Suprapubic skin (tissue), 4 donors: ENCODE data around the gene IQCE. TPM values are rescaled to one million over a fixed set of nuclear protein-coding genes. Genes with fewer than 3 reads are reported as not detected.

Experiments
- DNase-seq, 2 donors: peaks; one replicate each; pipeline ENCODE4 v3.0.0-alpha.2; 2019; ENCODE audit warnings: low spot score in 2 of 2
- H3K27ac ChIP-seq: fragments of 200-600 bp; sonication (generic); one replicate; pipeline ENCODE4 v1.5.1; 2019
- H3K27me3 ChIP-seq: fragments of 200-600 bp; sonication (generic); one replicate; pipeline ENCODE4 v1.5.1; 2019
- H3K36me3 ChIP-seq: fragments of 200-600 bp; sonication (generic); one replicate; pipeline ENCODE4 v1.5.1; 2019
- H3K4me1 ChIP-seq: fragments of 200-600 bp; sonication (generic); one replicate; pipeline ENCODE4 v1.5.1; 2019
- H3K4me3 ChIP-seq: fragments of 200-600 bp; sonication (generic); one replicate; pipeline ENCODE4 v1.5.1; 2019; ENCODE audit warnings: mild to moderate bottlenecking
- H3K9me3 ChIP-seq: fragments of 200-600 bp; sonication (generic); one replicate; pipeline ENCODE4 v1.5.1; 2019
- CTCF ChIP-seq, 2 donors: fragments of 200-600 bp in 1 of 2; fragments of 450-650 bp in 1 of 2; sonication (generic) in 1 of 2; IDR thresholded peaks; one replicate each; pipeline ENCODE4 v1.5.1; 2016 to 2019; ENCODE audit warnings: antibody characterized with exemption in 2 of 2, mild to moderate bottlenecking in 1 of 2, moderate library complexity in 1 of 2
- EP300 ChIP-seq: sonication (generic); formaldehyde crosslinking; IDR thresholded peaks from one replicate; pipeline ENCODE4 v1.6.1; 2017; ENCODE audit warnings: antibody characterized with exemption
- POLR2A ChIP-seq, 2 donors: fragments of 450-650 bp; IDR thresholded peaks; one replicate each; pipeline ENCODE4 v1.6.1; 2017; ENCODE audit warnings: antibody characterized with exemption in 2 of 2, mild to moderate bottlenecking in 2 of 2, moderate library complexity in 2 of 2
- POLR2AphosphoS5 ChIP-seq, 3 donors: sonication (generic); formaldehyde crosslinking; IDR thresholded peaks; one replicate each; pipeline ENCODE4 v1.6.1; 2017; ENCODE audit warnings: antibody characterized with exemption in 3 of 3
- WGBS: methylation state at CpG from one replicate; pipeline ENCODE4 v1.1.5; 2018; 5-methylcytosine and 5-hydroxymethylcytosine counted together
- total RNA-seq, 4 donors: library from RNA; depleted of rRNA; stranded (reverse); fragments of >200 nt; gene quantifications; one replicate each; pipeline ENCODE4 v1.1.0, GENCODE V29; 2016

The IQCE gene
- total RNA-seq, 4 donors from 2014 or later = 10.1 to 18.8 (median 15.7) TPM

DNA sequence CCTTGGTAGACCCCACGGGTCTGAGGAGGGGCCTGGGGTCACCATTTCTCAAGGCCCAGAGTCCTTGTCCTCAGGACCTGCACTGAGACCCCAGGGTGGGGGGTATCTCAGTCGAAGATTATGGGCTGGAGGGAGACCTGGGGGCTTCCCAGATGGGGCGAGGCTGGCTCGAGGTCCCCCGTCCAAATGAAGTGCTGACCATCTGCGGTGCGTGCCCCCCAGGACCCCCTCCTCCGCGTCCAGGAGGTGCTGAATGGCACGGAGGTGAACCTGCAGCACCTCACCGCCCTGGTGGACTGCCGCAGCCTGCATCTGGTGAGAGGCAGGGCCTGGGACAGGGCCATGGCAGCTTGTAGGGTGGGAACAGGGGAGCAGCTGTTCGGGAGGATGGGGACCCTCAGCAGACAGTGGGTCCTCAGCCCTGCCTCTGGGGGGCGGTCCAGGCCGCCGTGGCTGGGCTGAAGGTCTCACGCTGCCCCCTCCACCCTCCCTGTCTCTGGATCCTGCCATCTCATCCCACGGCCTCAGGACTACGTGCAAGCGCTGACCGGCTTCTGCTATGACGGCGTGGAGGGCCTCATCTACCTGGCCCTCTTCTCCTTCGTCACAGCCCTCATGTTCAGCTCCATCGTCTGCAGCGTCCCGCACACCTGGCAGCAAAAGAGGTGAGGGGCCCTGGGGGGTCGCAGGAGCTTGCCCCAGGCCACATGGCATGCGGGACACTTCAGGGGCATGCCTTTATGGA is 97.3 kb downstream of the IQCE start:
- WGBS = 96% methylated on average over 13 of the region's 29 CpGs
- H3K36me3 ChIP-seq = peaks cover 57% of the 10 kb centered on the region
- H3K4me3 ChIP-seq = no peak overlapping the region
- no peaks in the 10 kb centered on the region for H3K9me3 ChIP-seq
- no peaks in the 10 kb centered on the region for H3K27me3 ChIP-seq
- no peak for TF ChIP-seq CTCF (IDR thresholded peaks at IDR 0.05)
- no peak for TF ChIP-seq EP300
- no peak for TF ChIP-seq POLR2AphosphoS5 (IDR thresholded peaks at IDR 0.05)
- TF ChIP-seq POLR2A (IDR thresholded peaks at IDR 0.05) = no peak
- H3K27ac ChIP-seq = no peak overlapping the region
- no peak for DNase-seq
- H3K4me1 ChIP-seq = peaks cover 11% of the 10 kb centered on the region

DNA sequence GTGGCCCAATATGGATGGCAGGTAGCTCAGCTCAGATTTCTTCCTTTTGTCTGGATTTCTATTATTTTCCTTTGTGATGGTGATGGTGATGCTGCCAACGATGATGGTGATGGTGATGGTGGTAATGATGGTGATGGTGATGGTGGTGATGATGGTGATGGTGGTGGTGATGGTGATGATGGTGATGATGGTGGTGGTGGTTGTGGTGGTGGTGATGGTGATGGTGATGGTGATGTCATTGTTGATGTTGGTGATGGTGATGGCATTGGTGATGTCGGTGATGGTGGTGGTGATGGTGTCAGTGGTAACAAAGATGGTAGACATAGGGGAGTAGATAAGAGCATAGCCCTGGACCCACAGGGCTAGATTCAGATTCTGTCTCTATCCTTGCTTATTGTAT is 98.4 kb downstream of the IQCE start:
- Histone ChIP-seq H3K4me3 (no peak overlapping the region), H3K4me1 (peaks cover 23% of the 10 kb centered on the region), H3K9me3 (no peaks in the 10 kb centered on the region), H3K27me3 (no peaks in the 10 kb centered on the region), H3K27ac (no peak overlapping the region), H3K36me3 (peaks cover 55% of the 10 kb centered on the region)
- 48% methylated on average over 2 of the region's 2 CpGs for WGBS
- TF ChIP-seq POLR2AphosphoS5 (IDR thresholded peaks at IDR 0.05) (no peak), POLR2A (IDR thresholded peaks at IDR 0.05) (no peak)
- DNase-seq = no peak

GRCh38 chr7:2657920-2658671 is 99.3 kb downstream of the IQCE start:
- 97% methylated on average over 16 of the region's 33 CpGs for WGBS
- no peak for TF ChIP-seq POLR2A (IDR thresholded peaks at IDR 0.05)
- no peak for TF ChIP-seq CTCF (IDR thresholded peaks at IDR 0.05)
- no peak for TF ChIP-seq POLR2AphosphoS5 (IDR thresholded peaks at IDR 0.05)
- TF ChIP-seq EP300 = no peak
- Histone ChIP-seq H3K27me3 (no peaks in the 10 kb centered on the region), H3K27ac (no peak overlapping the region), H3K4me3 (no peak overlapping the region), H3K4me1 (peaks cover 32% of the 10 kb centered on the region), H3K9me3 (no peaks in the 10 kb centered on the region), H3K36me3 (peaks cover 53% of the 10 kb centered on the region)
- DNase-seq = no peak

- DNase-seq = no peak
- TF ChIP-seq POLR2A (IDR thresholded peaks at IDR 0.05) (no peak), EP300 (no peak), POLR2AphosphoS5 (IDR thresholded peaks at IDR 0.05) (no peak), CTCF (IDR thresholded peaks at IDR 0.05) (no peak)
- peaks cover 48% of the 10 kb centered on the region for H3K36me3 ChIP-seq
- H3K4me1 ChIP-seq = peaks cover 34% of the 10 kb centered on the region
- H3K27ac ChIP-seq = no peak overlapping the region
- 96% methylated on average over 6 of the region's 15 CpGs for WGBS
- H3K27me3 ChIP-seq = no peaks in the 10 kb centered on the region
- H3K9me3 ChIP-seq = no peaks in the 10 kb centered on the region
- H3K4me3 ChIP-seq = no peak overlapping the region
Observed at GRCh38 chr7:2658941-2659340, 100.2 kb downstream of the IQCE start.

GRCh38 chr7:2659556-2660358 is 101.0 kb downstream of the IQCE start:
- Histone ChIP-seq H3K36me3 (peaks cover 48% of the 10 kb centered on the region), H3K4me3 (no peak overlapping the region), H3K27ac (no peak overlapping the region), H3K4me1 (peaks cover 34% of the 10 kb centered on the region), H3K27me3 (no peaks in the 10 kb centered on the region), H3K9me3 (no peaks in the 10 kb centered on the region)
- 89% methylated on average over 21 of the region's 36 CpGs for WGBS
- DNase-seq = no peak
- TF ChIP-seq POLR2AphosphoS5 (IDR thresholded peaks at IDR 0.05) = no peak
- TF ChIP-seq POLR2A (IDR thresholded peaks at IDR 0.05) = no peak
- TF ChIP-seq CTCF (IDR thresholded peaks at IDR 0.05) = no peak
- no peak for TF ChIP-seq EP300
